Measurements from ENCODE around the gene MAPK8IP3.
"Not testable (repeated sequence)": the region's sequence is repeated elsewhere in the genome, so short reads cannot be mapped to it uniquely, and the experiment has no call there.

MAPK8IP3 gene

GRCh38 chr16:1787322-1788094 lies 81.5 kb downstream of the MAPK8IP3 start:
- no peak for DNase-seq (ENCODE audit: low read depth)

GRCh38 chr16:1788095-1788707 lies 82.2 kb downstream of the MAPK8IP3 start:
- DNase-seq (ENCODE audit: low read depth) = no peak

GRCh38 chr16:1788708-1789100 lies 82.7 kb downstream of the MAPK8IP3 start:
- DNase-seq (ENCODE audit: low read depth) = no peak

- no peak for DNase-seq (ENCODE audit: low read depth)
Observed at GRCh38 chr16:1789643-1790045, 83.6 kb downstream of the MAPK8IP3 start.

- DNase-seq (ENCODE audit: low read depth) = no peak
Observed at GRCh38 chr16:1790261-1790610, 84.2 kb downstream of the MAPK8IP3 start.

- no peak for DNase-seq (ENCODE audit: low read depth)
Observed at GRCh38 chr16:1790611-1791255, 84.7 kb downstream of the MAPK8IP3 start.

- no peak for DNase-seq (ENCODE audit: low read depth)
Observed at GRCh38 chr16:1791256-1791942, 85.4 kb downstream of the MAPK8IP3 start.

- DNase-seq (ENCODE audit: low read depth) = no peak
Observed at GRCh38 chr16:1791943-1792812, 86.2 kb downstream of the MAPK8IP3 start.

- DNase-seq (ENCODE audit: low read depth) = no peak
Observed at GRCh38 chr16:1792836-1793577, 87.0 kb downstream of the MAPK8IP3 start.

- DNase-seq (ENCODE audit: low read depth) = no peak
Observed at GRCh38 chr16:1793578-1794220, 87.7 kb downstream of the MAPK8IP3 start, which contains the start of gene IGFALS. IGFALS (minus strand) TSS chr16:1793705; CDS start chr16:1793652, 53 bp downstream.

- no peak for DNase-seq (ENCODE audit: low read depth)
Observed at GRCh38 chr16:1794221-1794871, 88.4 kb downstream of the MAPK8IP3 start.

GRCh38 chr16:1794908-1795666 lies 89.1 kb downstream of the MAPK8IP3 start:
- no peak for DNase-seq (ENCODE audit: low read depth)

- not testable (repeated sequence) for DNase-seq (ENCODE audit: low read depth)
Observed at GRCh38 chr16:1799263-1799662, 93.3 kb downstream of the MAPK8IP3 start.

- DNase-seq (ENCODE audit: low read depth) = no peak
Observed at GRCh38 chr16:1800701-1801100, 94.7 kb downstream of the MAPK8IP3 start.

- no peak for DNase-seq (ENCODE audit: low read depth)
Observed at GRCh38 chr16:1807626-1808025, 101.6 kb downstream of the MAPK8IP3 start.

- DNase-seq (ENCODE audit: low read depth) = no peak
Observed at GRCh38 chr16:1808691-1809090, 102.7 kb downstream of the MAPK8IP3 start.

GRCh38 chr16:1809281-1809801 lies 103.3 kb downstream of the MAPK8IP3 start:
- no peak for DNase-seq (ENCODE audit: low read depth)

GRCh38 chr16:1810106-1810505 lies 104.1 kb downstream of the MAPK8IP3 start:
- no peak for DNase-seq (ENCODE audit: low read depth)

GRCh38 chr16:1810536-1810935 lies 104.5 kb downstream of the MAPK8IP3 start:
- DNase-seq (ENCODE audit: low read depth) = no peak

All from stimulated activated CD8-positive, alpha-beta memory T cell treated with anti-CD3 and anti-CD28 coated beads, Interleukin-12 subunit alpha, Interleukin-12 subunit beta, amount 100 ng/mL, for 1 hour (primary cell).